GM19468 (cell line): ENCODE data around the gene GRHL1.

ENCODE experiments used
- ATAC-seq: cut with Tn5 transposase; IDR thresholded peaks from one replicate; pipeline ENCODE4 v1.9.1; 2021; ENCODE audit warnings: mild to moderate bottlenecking, moderate library complexity, moderate number of reproducible peaks; ENCODE audit not compliant: unreplicated experiment; ENCODE audit errors: extremely low read depth

The GRHL1 gene

GRCh38 chr2:10035053-10035422 is 83.5 kb downstream of the GRHL1 start:
- no peak for ATAC-seq

- ATAC-seq, result no peak
Observed at GRCh38 chr2:10035633-10036032, 84.1 kb downstream of the GRHL1 start.

GRCh38 chr2:10036095-10036884 is 84.8 kb downstream of the GRHL1 start:
- peak; percentile 51 for ATAC-seq

- no peak for ATAC-seq
Observed at GRCh38 chr2:10038123-10038522, 86.6 kb downstream of the GRHL1 start.

GRCh38 chr2:10038716-10039115 is 87.2 kb downstream of the GRHL1 start:
- ATAC-seq, result no peak

- ATAC-seq, result no peak
Observed at GRCh38 chr2:10039658-10040410, 88.3 kb downstream of the GRHL1 start.

- no peak for ATAC-seq
Observed at GRCh38 chr2:10041711-10042110, 90.2 kb downstream of the GRHL1 start.

- ATAC-seq, result no peak
Observed at GRCh38 chr2:10042301-10043161, 91.0 kb downstream of the GRHL1 start.

GRCh38 chr2:10043256-10043905 is 91.9 kb downstream of the GRHL1 start, which contains the start of gene KLF11:
TSS of gene KLF11 (plus strand) at chr2:10043550. CDS start at chr2:10043717, 167 bp downstream.
- peak; percentile 58 for ATAC-seq

- ATAC-seq, result peak; percentile 27
Observed at GRCh38 chr2:10043906-10044601, 92.6 kb downstream of the GRHL1 start.

GRCh38 chr2:10045561-10046355 is 94.3 kb downstream of the GRHL1 start:
- ATAC-seq, result no peak

GRCh38 chr2:10046931-10047330 is 95.4 kb downstream of the GRHL1 start:
- ATAC-seq, result no peak

- ATAC-seq, result no peak
Observed at GRCh38 chr2:10047616-10048500, 96.4 kb downstream of the GRHL1 start.

GRCh38 chr2:10048501-10049171 is 97.1 kb downstream of the GRHL1 start:
- no peak for ATAC-seq
